HG03025 (cell line): ENCODE measurements around the gene KLRC3.
"Not testable (repeated sequence)": the region's sequence is repeated elsewhere in the genome, so short reads cannot be mapped to it uniquely, and the experiment has no call there.

ENCODE experiments used
- ATAC-seq: cut with Tn5 transposase; IDR thresholded peaks from one replicate; pipeline ENCODE4 v1.9.1; 2021; ENCODE audit warnings: mild to moderate bottlenecking, moderate library complexity; ENCODE audit not compliant: unreplicated experiment, low FRiP score

The KLRC3 gene

DNA sequence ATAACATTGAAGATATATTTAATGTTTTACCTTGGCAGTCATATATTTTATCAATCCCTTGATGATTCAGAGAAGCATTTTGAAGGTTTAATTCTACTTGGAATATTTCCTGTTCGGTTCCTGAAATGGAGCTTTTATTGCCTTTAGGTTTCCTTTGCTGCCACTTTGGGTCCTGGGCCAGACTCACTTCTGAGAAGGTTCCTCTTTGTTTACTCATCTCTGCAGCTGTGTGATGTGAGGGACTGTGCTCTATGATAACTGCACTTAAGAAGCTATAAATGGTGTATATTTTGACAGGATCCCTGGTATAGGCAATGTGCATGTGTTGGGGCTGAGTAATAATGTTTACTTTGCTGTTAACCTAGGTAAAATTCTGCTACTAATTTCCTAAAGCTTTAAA, at the start of gene KLRC3:
Gene KLRC3 (minus strand): TSS at position 262 of the 400 bp plus-strand sequence. CDS start 45 bp downstream, at position 217.
- not testable (repeated sequence) for ATAC-seq

DNA sequence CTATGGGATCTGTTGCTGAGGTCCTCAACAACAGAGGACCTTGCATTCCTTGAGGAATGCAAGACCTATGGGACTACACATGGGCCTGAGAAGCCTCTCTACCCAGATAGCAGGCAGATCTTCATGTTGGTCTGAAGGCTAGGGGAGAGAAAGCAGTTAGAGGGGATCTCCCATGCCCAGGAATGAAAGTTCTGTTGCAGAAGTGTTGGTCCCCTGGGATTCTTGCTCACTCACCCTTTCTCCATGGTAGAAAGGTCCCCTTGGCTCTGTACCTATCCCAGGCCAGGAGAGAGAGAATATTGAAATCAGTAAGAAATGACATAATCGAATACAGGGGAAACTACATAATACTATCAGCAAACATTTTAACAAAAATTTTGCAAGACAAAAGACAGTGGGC, 49.3 kb upstream of the KLRC3 start:
- ATAC-seq = no peak

DNA sequence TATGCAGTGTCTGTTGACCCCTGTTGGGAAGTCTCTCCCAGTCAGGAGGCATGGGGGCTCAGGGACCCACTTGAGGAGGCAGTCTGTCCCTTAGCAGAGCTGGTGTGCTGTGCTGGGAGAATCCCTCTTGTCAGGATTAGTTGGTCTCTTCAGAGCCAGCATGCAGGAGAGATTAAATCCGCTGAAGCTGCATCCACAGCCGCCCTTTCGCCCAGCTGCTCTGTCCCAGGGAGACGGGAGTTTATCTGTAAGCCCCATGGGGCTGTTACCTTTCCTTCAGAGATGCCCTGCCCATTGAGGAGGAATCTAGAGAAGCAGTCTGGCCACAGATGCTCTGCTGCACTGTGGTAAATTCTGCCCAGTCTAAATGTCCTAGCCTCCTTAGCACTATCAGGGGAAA, 45.9 kb upstream of the KLRC3 start:
- ATAC-seq = no peak

DNA sequence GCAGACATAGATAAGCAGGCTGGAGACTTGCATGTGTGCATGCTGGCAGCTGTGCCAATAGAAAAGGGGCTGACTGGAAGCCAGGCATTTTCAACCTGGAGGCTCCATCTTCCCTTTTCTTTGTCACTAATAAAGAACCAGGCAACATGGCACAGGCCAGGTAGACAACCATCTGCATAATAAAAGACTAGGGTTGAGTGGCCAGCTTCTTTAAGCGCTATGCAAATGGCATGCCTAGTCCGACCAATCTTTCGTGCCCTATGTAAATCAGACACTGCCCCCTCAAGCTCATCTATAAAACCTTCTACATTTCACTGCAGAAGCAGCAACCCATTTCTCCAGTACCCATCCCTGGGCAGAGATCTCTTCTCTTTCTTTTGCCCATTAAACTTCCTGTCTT, 37.4 kb upstream of the KLRC3 start:
- ATAC-seq = no peak

DNA sequence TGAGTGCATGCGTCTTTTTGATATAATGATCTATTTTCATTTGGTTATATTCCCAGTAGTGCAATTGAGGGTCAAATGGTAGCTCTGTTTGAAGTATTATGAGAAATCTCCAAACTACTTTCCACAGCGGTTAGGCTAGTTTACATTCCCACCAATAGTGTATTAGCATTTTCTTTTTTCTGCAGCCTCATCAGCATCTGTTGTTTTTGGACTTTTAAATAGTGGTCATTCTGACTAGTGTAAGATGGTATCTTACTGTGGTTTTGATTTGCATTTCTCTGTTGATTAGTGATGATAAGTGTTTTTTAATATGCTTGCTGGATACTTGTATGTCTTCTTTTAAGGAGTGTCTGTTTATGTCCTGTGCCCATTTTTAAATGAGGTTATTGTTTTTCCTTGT, 36.5 kb upstream of the KLRC3 start:
- no peak for ATAC-seq

DNA sequence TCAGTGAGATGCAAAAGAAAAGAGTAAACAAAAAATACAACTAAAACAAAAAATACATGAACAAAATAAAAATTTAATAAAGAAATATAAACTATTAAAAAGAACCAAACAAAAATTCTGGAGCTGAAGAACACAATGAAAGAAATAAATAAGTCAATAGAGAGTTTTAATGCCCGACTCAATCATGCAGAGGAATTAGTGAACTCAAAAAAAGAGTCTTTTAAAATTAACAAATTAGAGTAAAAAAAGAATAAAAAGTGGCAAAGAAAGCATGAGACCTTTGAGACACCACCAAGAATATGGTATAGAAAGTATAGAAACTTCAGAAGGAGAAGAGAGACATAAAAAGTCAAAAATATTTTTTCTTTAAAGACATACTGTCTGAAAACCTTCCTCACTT, 35.4 kb upstream of the KLRC3 start:
- ATAC-seq = no peak

DNA sequence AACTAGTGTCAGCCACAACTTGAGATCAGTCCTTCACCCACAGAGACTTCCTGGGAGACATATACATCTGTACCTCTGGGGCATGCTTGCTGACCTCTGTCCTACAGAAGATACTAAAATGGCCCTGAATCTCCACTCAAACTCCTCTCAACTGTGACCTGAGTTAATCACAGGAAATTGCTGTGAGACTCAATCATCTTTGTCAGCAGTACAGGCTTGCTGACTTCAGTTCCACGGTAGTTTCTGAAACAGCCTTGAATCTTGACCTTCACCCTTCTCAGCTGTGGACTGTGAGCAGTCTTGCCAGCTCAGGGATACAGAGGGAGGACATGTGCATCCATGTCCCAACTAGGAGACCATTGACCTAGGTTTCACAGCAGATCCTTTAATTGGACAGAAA, 34.1 kb upstream of the KLRC3 start:
- ATAC-seq = no peak

DNA sequence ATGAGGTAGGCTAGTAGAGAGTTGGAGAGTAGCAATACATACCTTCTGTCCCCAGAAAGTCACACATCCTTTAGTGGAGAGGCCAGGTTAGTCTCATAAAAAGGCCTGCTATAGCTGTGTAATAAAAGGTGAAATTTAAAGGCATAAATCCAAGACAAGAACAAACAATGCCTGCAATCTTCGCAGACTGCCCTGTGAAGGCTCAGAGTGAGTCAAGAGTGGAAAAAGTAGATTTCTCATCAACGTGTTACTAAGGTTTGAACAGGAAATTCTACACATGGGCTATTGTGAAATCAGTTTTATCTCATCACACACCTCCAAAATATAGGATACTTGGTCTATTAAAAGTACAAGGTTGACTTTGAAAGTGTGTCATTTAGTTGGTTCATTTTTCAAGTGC, 32.8 kb upstream of the KLRC3 start, which contains the start of gene KLRC1:
Gene KLRC1 (minus strand): TSS at position 222 of the 400 bp plus-strand sequence. CDS start 2,221 bp downstream, outside the sequence.
- ATAC-seq = no peak

DNA sequence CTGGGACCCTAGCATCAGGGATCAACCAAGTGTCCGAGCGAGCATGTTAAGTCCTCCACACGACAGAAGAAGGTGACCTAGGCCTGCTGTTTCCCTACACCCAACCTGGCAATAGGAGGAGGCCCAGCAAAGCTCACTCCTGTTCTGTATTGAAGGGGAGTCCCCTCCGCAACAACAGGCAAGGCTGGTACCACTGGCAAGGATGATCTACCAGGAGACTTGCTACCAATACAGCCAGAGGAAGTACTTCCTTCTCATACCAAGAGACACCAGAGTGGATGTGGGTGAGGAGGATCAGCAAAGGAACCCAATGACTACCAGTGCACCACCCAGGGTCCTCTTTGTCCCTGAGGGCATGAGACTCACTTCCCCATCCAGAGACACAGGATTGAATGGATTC, 27.8 kb upstream of the KLRC3 start:
- ATAC-seq = no peak

DNA sequence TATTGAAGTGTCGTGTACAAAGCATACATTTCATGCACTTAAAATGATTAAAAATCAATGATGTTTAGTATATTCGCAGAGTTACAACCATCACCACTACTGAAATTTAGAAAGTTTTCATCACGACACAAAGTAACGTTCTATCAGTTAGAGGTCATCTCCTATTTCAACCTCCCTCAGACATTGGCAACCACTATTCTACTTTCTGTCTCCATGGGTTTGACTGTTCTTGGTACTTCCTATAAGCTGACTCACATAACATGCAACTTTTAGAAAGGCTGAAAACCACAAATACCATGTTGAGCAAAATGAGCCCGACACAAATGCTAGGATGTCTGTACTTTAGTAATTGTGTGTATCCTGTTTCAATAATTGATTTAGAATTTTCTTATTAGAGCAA, 25.7 kb upstream of the KLRC3 start:
- ATAC-seq = not testable (repeated sequence)

DNA sequence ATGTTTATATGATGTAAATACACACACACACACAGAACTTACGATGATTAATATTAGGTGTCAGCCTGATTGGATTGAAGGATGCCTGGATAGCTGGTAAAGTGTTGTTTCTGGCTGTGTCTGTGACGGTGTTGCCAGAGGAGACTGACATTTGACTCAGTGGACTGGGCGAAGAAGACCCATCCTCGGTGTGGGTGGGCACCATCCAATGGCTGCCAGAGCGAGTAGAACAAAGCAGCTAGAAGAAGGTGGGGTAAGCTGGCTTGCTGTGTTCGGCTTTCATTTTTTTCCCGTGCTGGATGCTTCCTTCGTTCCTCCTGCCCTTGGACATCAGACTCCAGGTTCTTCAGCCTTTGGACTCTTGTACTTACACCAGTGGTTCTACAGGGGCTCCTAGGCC, 20.7 kb upstream of the KLRC3 start:
- ATAC-seq = not testable (repeated sequence)

DNA sequence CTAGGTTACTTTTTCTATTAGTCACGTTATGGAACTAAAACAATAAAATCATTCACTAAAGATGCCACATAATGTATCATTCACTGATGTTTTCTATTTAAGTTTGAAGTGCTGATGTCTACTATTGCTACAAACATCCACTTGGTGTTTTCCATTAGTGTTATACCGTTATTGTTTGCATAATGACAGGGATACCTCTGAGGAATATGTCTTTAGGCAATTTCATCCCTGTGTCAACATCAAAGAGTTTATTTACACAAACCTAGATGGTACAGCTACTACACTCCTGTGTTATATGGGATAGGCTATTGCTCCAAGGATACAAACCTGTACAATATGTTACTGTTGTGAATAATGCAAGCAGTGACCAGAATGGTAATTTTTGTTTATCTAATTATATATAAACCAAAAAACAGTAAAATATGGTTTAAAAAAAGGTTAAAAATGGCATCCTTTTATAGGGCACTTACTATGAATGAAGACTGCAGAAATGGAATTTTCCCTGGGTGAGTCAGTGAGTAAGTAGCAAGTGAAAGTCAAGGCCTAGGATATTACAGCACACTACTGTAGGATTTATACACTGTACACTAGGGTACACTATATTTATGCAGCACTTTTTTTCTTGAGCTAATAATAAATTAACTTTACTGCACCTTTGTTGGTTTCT, 19.3 kb upstream of the KLRC3 start:
- not testable (repeated sequence) for ATAC-seq

DNA sequence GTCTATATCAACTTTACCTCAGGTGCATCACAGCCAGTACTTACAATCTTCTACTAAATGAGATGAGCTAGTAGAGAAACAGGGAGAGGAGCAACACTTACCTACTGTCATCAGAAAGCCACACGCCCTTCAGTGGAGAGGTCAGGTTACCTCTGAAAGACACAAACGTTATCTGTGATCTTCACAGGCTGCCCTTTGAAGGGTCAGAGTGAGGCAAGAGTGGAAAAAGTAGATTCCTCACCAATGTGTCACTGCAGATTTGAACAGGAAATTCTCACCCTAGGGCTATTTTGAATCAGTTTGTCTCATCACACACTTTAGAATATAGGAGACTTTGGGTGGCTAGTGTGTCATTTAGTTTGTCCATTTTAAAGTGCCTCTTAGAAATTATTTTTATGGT, 17.2 kb upstream of the KLRC3 start:
- not testable (repeated sequence) for ATAC-seq

DNA sequence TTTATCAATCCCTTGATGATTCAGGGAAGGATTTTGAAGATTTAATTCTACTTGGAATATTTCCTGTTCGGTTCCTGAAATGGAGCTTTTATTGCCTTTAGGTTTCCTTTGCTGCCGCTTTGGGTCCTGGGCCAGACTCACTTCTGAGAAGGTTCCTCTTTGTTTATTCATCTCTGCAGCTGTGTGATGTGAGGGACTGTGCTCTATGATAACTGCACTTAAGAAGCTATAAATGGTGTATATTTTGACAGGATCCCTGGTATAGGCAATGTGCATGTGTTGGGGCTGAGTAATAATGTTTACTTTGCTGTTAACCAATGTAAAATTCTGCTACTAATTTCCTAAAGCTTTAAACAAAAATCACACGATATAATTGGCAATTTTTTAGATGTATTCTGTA, 15.4 kb upstream of the KLRC3 start, which contains the start of gene KLRC2:
Gene KLRC2 (minus strand): TSS at position 195 of the 400 bp plus-strand sequence. CDS start 24 bp downstream, at position 171.
- not testable (repeated sequence) for ATAC-seq

DNA sequence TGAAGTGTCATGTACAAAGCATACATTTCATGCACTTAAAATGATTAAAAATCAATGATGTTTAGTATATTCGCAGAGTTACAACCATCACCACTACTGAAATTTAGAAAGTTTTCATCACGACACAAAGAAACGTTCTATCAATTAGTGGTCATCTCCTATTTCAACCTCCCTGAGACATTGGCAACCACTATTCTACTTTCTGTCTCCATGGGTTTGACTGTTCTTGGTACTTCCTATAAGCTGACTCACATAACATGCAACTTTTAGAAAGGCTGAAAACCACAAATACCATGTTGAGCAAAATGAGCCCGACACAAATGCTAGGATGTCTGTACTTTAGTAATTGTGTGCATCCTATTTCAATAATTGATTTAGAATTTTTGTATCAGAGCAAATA, 10.2 kb upstream of the KLRC3 start:
- not testable (repeated sequence) for ATAC-seq

DNA sequence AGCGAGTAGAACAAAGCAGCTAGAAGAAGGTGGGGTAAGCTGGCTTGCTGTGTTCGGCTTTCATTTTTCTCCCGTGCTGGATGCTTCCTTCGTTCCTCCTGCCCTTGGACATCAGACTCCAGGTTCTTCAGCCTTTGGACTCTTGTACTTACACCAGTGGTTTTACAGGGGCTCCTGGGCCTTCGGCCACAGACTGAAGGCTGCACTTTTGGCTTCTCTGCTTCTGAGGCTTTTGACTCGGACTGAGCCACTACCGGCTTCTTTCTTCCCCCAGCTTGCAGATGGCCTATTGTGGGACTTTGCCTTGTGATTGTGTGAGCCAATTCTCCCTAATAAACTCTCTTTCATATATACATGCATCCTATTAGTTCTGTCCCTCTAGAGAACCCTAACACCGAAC, 5.5 kb upstream of the KLRC3 start:
- ATAC-seq = not testable (repeated sequence)

DNA sequence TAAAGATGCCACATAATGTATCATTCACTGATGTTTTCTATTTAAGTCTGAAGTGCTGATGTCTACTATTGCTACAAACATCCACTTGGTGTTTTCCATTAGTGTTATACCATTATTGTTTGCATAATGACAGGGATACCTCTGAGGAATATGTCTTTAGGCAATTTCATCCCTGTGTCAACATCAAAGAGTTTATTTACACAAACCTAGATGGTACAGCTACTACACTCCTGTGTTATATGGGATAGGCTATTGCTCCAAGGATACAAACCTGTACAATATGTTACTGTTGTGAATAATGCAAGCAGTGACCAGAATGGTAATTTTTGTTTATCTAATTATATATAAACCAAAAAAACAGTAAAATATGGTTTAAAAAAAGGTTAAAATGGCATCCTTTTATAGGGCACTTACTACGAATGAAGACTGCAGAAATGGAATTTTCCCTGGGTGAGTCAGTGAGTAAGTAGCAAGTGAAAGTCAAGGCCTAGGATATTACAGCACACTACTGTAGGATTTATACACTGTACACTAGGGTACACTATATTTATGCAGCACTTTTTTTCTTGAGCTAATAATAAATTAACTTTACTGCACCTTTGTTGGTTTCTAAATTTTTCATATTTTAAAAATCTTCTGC, 4.0 kb upstream of the KLRC3 start:
- ATAC-seq = not testable (repeated sequence)

DNA sequence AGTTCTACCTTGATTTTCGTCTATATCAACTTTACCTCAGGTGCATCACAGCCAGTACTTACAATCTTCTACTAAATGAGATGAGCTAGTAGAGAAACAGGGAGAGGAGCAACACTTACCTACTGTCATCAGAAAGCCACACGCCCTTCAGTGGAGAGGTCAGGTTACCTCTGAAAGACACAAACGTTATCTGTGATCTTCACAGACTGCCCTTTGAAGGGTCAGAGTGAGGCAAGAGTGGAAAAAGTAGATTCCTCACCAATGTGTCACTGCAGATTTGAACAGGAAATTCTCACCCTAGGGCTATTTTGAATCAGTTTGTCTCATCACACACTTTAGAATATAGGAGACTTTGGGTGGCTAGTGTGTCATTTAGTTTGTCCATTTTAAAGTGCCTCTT, 1.8 kb upstream of the KLRC3 start:
- ATAC-seq = not testable (repeated sequence)

DNA sequence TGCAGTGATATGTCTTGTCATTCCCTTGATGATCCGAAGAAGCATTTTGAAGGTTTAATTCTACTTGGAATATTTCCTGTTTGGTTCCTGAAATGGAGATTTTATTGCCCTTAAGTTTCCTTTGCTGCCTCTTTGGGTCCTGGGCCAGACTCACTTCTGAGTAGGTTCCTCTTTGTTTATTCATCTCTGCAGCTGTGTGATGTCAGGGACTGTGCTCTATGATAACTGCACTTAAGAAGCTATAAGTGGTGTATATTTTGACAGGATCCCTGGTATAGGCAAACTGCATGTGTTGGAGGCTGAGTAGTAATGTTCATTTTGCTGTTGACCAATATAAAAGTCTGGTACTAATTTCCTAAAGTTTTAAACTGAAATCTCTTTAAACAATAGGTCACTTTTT, 11.0 kb downstream of the KLRC3 start, which contains the start of gene KLRC4:
Gene KLRC4 (minus strand): TSS at position 366 of the 400 bp plus-strand sequence. CDS start 182 bp downstream, at position 184.
- ATAC-seq = no peak

DNA sequence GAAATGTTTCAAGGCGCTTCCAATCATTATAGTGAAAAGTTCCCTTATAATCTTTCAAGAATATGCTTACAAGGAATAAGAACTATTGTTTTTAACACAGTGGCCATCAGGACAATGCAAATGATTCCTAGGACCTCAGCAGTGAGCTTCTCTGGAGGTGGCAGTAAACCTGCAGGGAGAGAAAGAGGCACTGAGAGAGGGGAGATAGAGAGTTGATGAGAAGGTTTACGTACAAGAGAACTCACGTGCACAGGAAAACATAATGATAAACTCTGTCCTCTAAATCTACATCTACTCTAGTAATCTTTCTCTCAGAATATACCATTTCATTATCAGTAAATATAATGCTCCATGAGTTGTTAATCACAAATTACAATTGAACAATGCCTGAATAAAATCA, 11.6 kb downstream of the KLRC3 start:
- no peak for ATAC-seq

DNA sequence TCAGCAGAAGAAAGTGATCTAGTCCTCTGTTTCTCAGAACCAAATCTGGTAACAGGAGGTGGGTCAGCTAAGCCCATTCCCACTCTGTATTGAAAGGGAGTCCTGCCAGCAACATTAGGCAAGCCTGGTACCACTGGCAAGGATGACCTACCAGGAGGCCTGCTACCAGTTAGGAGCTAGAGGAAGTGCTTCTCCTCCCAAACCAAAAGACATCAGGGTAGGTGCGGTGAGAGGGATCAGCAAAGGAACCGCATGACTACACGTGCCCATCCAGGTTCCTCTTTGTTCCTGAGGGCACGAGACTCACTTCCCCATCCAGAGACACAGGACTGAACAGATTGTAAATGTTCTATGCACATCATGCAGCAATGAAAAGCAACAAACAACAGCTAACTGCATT, 13.7 kb downstream of the KLRC3 start:
- no peak for ATAC-seq

DNA sequence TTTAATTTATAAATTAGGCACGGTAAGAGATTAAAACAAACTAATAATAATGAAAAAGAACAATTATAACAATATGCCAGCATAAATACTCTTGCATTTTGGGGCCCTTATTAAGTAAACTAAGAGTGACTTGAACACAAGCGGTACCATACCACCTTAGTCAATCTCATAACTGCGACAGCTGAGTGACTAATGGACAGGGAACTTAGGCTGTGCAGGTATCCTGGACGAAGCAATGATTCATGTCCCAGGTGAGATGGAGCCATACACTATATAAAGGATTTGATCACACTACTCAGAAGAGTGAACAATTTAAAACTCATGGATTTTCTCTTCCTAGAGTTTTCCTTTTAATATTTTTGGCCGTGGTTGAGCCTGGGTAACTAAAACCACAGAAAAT, 15.1 kb downstream of the KLRC3 start:
- no peak for ATAC-seq
